SK-N-SH treated with all-trans-retinoic acid at 6 μM for 48 hours (cell line): ENCODE data around the gene SETDB1.

Source experiments
- ZFP30 ChIP-seq: fragments of 450-650 bp; formaldehyde crosslinking; IDR thresholded peaks from 2 replicates; pipeline ENCODE4 v1.5.0; 2022; ENCODE audit warnings: mild to moderate bottlenecking, moderate library complexity
- ZNF565 ChIP-seq: fragments of 450-650 bp; formaldehyde crosslinking; conservative IDR thresholded peaks from 2 replicates; pipeline ENCODE4 v1.5.0; 2020; ENCODE audit warnings: low read depth, mild to moderate bottlenecking, moderate library complexity
- TF ChIP-seq, protein P1 (sequence below): fragments of 250-450 bp; sonication (Bioruptor Pico); IDR thresholded peaks from 2 replicates; pipeline ENCODE4 v1.8.0; 2020; ENCODE audit warnings: mild to moderate bottlenecking, moderate library complexity, borderline replicate concordance
- TF ChIP-seq, protein P2 (sequence below): fragments of 250-450 bp; sonication (Bioruptor Pico); IDR thresholded peaks from 2 replicates; pipeline ENCODE4 v1.8.0; 2021; ENCODE audit warnings: low read depth, mild to moderate bottlenecking, moderate library complexity, borderline replicate concordance

DNA sequence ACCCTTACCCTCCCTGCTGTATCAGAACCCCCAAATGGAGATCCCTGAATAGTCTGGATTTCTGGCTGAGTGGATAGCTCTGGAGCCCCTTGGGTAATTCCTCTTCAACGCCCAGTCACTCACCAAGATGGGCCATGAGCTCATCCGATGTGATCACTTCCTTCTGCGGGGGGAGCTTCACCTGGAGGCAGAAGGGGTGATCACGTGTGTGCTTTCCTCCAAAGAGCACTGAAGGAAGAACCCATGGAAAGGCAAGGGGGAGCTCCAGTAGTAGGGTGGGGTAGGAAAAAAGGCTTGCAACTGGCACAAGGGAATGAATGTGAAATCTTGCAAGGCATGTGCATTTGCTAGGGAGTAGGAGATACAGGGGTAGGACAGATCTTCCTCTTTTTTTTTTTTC lies 75.4 kb downstream of the SETDB1 start:
- TF ChIP-seq ZNF565 (no peak), ZFP30 (CRISPR knock-in tag) (no peak)
- TF ChIP-seq, protein P1, sequence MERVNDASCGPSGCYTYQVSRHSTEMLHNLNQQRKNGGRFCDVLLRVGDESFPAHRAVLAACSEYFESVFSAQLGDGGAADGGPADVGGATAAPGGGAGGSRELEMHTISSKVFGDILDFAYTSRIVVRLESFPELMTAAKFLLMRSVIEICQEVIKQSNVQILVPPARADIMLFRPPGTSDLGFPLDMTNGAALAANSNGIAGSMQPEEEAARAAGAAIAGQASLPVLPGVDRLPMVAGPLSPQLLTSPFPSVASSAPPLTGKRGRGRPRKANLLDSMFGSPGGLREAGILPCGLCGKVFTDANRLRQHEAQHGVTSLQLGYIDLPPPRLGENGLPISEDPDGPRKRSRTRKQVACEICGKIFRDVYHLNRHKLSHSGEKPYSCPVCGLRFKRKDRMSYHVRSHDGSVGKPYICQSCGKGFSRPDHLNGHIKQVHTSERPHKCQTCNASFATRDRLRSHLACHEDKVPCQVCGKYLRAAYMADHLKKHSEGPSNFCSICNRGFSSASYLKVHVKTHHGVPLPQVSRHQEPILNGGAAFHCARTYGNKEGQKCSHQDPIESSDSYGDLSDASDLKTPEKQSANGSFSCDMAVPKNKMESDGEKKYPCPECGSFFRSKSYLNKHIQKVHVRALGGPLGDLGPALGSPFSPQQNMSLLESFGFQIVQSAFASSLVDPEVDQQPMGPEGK (CRISPR knock-in tag) = no peak
- TF ChIP-seq, protein P2, sequence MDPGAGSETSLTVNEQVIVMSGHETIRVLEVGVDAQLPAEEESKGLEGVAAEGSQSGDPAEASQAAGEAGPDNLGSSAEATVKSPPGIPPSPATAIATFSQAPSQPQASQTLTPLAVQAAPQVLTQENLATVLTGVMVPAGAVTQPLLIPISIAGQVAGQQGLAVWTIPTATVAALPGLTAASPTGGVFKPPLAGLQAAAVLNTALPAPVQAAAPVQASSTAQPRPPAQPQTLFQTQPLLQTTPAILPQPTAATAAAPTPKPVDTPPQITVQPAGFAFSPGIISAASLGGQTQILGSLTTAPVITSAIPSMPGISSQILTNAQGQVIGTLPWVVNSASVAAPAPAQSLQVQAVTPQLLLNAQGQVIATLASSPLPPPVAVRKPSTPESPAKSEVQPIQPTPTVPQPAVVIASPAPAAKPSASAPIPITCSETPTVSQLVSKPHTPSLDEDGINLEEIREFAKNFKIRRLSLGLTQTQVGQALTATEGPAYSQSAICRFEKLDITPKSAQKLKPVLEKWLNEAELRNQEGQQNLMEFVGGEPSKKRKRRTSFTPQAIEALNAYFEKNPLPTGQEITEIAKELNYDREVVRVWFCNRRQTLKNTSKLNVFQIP (CRISPR knock-in tag) = no peak
